Measurements from ENCODE around the gene RNF2. TPM values are rescaled to one million over a fixed set of nuclear protein-coding genes. Genes with fewer than 3 reads are reported as not detected.

RNF2 gene
- total RNA-seq, 2 experiments from 2014 or later: 21.4 to 24.3 TPM

DNA sequence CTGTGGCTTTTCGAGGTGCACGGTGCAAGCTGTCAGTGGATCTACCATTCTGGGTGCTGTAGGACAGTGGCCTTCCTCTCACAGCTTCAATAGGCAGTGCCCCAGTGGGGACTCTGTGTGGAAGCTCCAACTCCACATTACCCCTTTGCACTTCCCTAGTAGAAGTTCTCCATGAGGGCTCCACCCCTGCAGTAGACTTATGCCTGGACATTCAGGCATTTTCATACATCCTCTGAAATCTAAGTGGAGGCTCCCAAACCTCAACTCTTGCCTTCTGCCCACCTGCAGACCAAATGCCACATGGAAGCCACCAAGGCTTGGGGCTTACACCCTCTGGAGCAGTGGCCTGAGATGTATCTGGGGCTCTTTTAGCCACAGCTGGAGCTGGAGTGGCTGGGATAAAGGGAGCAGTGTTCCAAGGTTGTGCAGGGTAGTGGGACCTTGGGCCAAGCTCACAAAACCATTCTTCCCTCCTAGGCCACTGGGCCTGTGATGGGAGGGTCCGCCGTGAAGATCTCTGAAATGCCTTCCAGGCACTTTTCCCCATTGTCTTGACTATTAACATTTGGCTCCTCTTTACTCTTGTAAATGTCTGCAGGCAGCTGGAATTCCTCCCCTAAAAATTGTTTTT lies 18.0 kb upstream of the RNF2 start:
- DNase-seq (no peak), ATAC-seq (no peak)
- no peak overlapping the region for H3K27ac Mint-ChIP-seq
- H3K27me3 Mint-ChIP-seq: peaks cover 11% of the 10 kb centered on the region
- intact Hi-C loops (cut with micrococcal nuclease): no loop called here
- TF ChIP-seq, protein P1, sequence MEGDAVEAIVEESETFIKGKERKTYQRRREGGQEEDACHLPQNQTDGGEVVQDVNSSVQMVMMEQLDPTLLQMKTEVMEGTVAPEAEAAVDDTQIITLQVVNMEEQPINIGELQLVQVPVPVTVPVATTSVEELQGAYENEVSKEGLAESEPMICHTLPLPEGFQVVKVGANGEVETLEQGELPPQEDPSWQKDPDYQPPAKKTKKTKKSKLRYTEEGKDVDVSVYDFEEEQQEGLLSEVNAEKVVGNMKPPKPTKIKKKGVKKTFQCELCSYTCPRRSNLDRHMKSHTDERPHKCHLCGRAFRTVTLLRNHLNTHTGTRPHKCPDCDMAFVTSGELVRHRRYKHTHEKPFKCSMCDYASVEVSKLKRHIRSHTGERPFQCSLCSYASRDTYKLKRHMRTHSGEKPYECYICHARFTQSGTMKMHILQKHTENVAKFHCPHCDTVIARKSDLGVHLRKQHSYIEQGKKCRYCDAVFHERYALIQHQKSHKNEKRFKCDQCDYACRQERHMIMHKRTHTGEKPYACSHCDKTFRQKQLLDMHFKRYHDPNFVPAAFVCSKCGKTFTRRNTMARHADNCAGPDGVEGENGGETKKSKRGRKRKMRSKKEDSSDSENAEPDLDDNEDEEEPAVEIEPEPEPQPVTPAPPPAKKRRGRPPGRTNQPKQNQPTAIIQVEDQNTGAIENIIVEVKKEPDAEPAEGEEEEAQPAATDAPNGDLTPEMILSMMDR (IDR thresholded peaks at IDR 0.05): no peak
- H3K36me3 Mint-ChIP-seq (ENCODE audit: low read depth): peaks cover 7% of the 10 kb centered on the region
- H3K4me3 Mint-ChIP-seq: no peak overlapping the region
- CTCF ChIA-PET: no interaction called here
- POLR2A ChIA-PET: interaction anchor here (0.6 to 2.6 kb wide), 3 partner anchors 13 to 518 kb away, joined by 3 to 6 read pairs (median 4); no protein-coding TSS in a partner anchor
- no peaks in the 10 kb centered on the region for H3K4me1 Mint-ChIP-seq (ENCODE audit: low read depth)
- peaks cover 17% of the 10 kb centered on the region for H3K9me3 Mint-ChIP-seq

DNA sequence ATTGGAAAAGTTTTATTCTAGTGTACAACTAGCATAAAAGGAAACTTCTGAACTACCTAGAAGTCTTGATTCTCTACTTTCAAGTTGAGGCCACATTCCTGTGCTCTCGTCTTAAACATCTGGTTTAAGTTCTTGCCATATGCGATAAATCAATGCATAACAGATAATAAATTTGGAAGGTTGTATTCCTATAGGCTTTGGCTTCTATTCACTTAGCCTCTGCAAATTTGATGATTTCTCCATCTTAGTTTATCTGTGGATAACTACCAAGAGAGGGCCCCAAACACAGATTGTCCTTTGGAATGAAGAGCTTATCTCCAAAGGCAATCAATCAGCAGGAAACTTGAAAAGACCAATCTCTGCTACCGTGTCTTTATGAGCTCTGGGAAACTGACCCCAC lies 11.7 kb upstream of the RNF2 start:
- DNase-seq (no peak), ATAC-seq (no peak)
- Mint-ChIP-seq H3K4me3 (no peak overlapping the region), H3K9me3 (no peaks in the 10 kb centered on the region), H3K27me3 (peaks cover 3% of the 10 kb centered on the region), H3K27ac (no peak overlapping the region), H3K36me3 (ENCODE audit: low read depth) (no peaks in the 10 kb centered on the region), H3K4me1 (ENCODE audit: low read depth) (no peaks in the 10 kb centered on the region)
- intact Hi-C loops (cut with micrococcal nuclease): no loop called here
- ChIA-PET POLR2A (no interaction called here), CTCF (interaction anchor here (1.1 kb wide), 1 partner anchor 12 kb away, joined by 3 read pairs; the partner anchor contains the start of gene RNF2)
- TF ChIP-seq, protein P1 (IDR thresholded peaks at IDR 0.05): no peak

DNA sequence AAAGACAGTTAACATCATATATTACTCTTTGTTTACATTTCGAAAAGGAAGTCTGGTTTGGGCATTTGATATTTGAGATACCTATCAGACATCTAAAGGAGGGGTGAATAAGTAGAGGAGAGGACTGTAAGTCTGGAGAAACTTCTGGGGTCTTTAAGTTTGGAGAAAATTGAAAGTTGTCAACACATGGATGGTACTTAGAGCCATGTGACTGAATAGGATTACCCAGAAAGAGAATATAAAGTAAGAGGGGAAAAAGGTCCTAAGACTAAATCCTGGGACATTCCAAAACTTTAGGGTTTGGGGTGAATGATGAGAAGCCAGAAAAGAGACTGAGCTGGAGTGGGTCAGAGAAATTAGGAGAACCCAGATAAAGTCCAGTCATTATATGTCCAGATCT lies 10.1 kb upstream of the RNF2 start:
- H3K4me3 Mint-ChIP-seq: no peak overlapping the region
- H3K4me1 Mint-ChIP-seq (ENCODE audit: low read depth): no peaks in the 10 kb centered on the region
- intact Hi-C loops (cut with micrococcal nuclease): no loop called here
- no peaks in the 10 kb centered on the region for H3K9me3 Mint-ChIP-seq
- no peak overlapping the region for H3K27ac Mint-ChIP-seq
- POLR2A ChIA-PET: no interaction called here
- CTCF ChIA-PET: interaction anchor here (1.1 kb wide), 1 partner anchor 10 kb away, joined by 6 read pairs; the partner anchor contains the start of gene RNF2
- TF ChIP-seq, protein P1 (IDR thresholded peaks at IDR 0.05): no peak
- ATAC-seq: no peak
- H3K27me3 Mint-ChIP-seq: no peaks in the 10 kb centered on the region
- no peaks in the 10 kb centered on the region for H3K36me3 Mint-ChIP-seq (ENCODE audit: low read depth)
- DNase-seq: no peak

- POLR2A ChIA-PET: interaction anchor here (1.7 kb wide), 1 partner anchor 10 kb away, joined by 6 read pairs; no protein-coding TSS in a partner anchor
- TF ChIP-seq, protein P1 (IDR thresholded peaks at IDR 0.05): no peak
- no peak overlapping the region for H3K4me3 Mint-ChIP-seq
- ATAC-seq (no peak), DNase-seq (no peak)
- no peaks in the 10 kb centered on the region for H3K27me3 Mint-ChIP-seq
- H3K4me1 Mint-ChIP-seq (ENCODE audit: low read depth): no peaks in the 10 kb centered on the region
- no peaks in the 10 kb centered on the region for H3K36me3 Mint-ChIP-seq (ENCODE audit: low read depth)
- intact Hi-C loops (cut with micrococcal nuclease): no loop called here
- H3K9me3 Mint-ChIP-seq: no peaks in the 10 kb centered on the region
- CTCF ChIA-PET: interaction anchor here (0.7 to 1.0 kb wide), 2 partner anchors 127 to 131 kb away, joined by 4 read pairs; no protein-coding TSS in a partner anchor
- no peak overlapping the region for H3K27ac Mint-ChIP-seq
Observed at GRCh38 chr1:185038813-185039376, 6.5 kb upstream of the RNF2 start.
